Measurements from ENCODE around the gene YY2.
"Not testable (repeated sequence)": the region's sequence is repeated elsewhere in the genome, so short reads cannot be mapped to it uniquely, and the experiment has no call there.

YY2 gene

GRCh38 chrX:21855937-21856415 is at the start of gene YY2:
Gene YY2, plus strand, starts transcription at chrX:21855987. Its CDS starts 498 bp downstream, at chrX:21856485.
- DNase-seq = no peak

- no peak for DNase-seq
Measured at GRCh38 chrX:21806691-21807090, 49.1 kb upstream of the YY2 start.

GRCh38 chrX:21811832-21812231 is 44.0 kb upstream of the YY2 start:
- DNase-seq = no peak

- no peak for DNase-seq
Measured at GRCh38 chrX:21812628-21813027, 43.2 kb upstream of the YY2 start.

GRCh38 chrX:21813612-21814368 is 42.0 kb upstream of the YY2 start:
- no peak for DNase-seq

- DNase-seq = no peak
Measured at GRCh38 chrX:21816136-21816535, 39.7 kb upstream of the YY2 start.

- not testable (repeated sequence) for DNase-seq
Measured at GRCh38 chrX:21820170-21820569, 35.6 kb upstream of the YY2 start.

- no peak for DNase-seq
Measured at GRCh38 chrX:21821875-21822274, 33.9 kb upstream of the YY2 start.

- DNase-seq = no peak
Measured at GRCh38 chrX:21831496-21831895, 24.3 kb upstream of the YY2 start.

GRCh38 chrX:21837056-21837455 is 18.7 kb upstream of the YY2 start:
- DNase-seq = no peak

- no peak for DNase-seq
Measured at GRCh38 chrX:21838937-21839333, 16.9 kb upstream of the YY2 start.

- peak; percentile 64 to 72 for DNase-seq
Measured at GRCh38 chrX:21839334-21840192, 16.2 kb upstream of the YY2 start, which contains the start of gene MBTPS2. Gene MBTPS2, plus strand, starts transcription at chrX:21839617. Its CDS starts 118 bp downstream, at chrX:21839735.

- DNase-seq = peak; percentile 2 to 8
Measured at GRCh38 chrX:21840193-21840545, 15.6 kb upstream of the YY2 start.

- DNase-seq = no peak
Measured at GRCh38 chrX:21843179-21843578, 12.6 kb upstream of the YY2 start.

GRCh38 chrX:21845096-21845495 is 10.7 kb upstream of the YY2 start:
- no peak for DNase-seq

- no peak for DNase-seq
Measured at GRCh38 chrX:21847342-21847741, 8.4 kb upstream of the YY2 start.

GRCh38 chrX:21853578-21853977 is 2.2 kb upstream of the YY2 start:
- no peak for DNase-seq

- DNase-seq = no peak
Measured at GRCh38 chrX:21856504-21856903, 717 bp downstream of the YY2 start.

- DNase-seq = no peak
Measured at GRCh38 chrX:21863241-21863640, 7.5 kb downstream of the YY2 start.

- DNase-seq = no peak
Measured at GRCh38 chrX:21865436-21865835, 9.6 kb downstream of the YY2 start.

- DNase-seq = no peak
Measured at GRCh38 chrX:21870494-21870893, 14.7 kb downstream of the YY2 start.

- DNase-seq = no peak
Measured at GRCh38 chrX:21873063-21873775, 17.4 kb downstream of the YY2 start.

- not testable (repeated sequence) for DNase-seq
Measured at GRCh38 chrX:21874182-21874581, 18.4 kb downstream of the YY2 start.

All from stimulated activated CD4-positive, alpha-beta T cell treated with anti-CD3 and anti-CD28 coated beads, Interleukin-2, amount 100 ng/mL, for 48 hours (primary cell).